ENCODE data around the gene URB1. TPM values are rescaled to one million over a fixed set of nuclear protein-coding genes. Genes with fewer than 3 reads are reported as not detected.

The URB1 gene
- total and polyA plus RNA-seq, 2 donors (not counting 3 experiments of a cell fraction or from before 2014, with no cell fraction given), result 8.0 to 27.3 TPM

GRCh38 chr21:32334980-32335531 lies 57.8 kb downstream of the URB1 start:
- Histone ChIP-seq H3K27me3 (ENCODE audit: control insufficient read depth in 2 of 2, insufficient read depth in 2 of 2, low read length in 2 of 2) (no peaks in the 10 kb centered on the region), H3K9me3 (replicated peaks; ENCODE audit: control insufficient read depth, insufficient read depth, low read length) (no peaks in the 10 kb centered on the region), H3K4me2 (ENCODE audit: insufficient read depth, low read length) (no peak overlapping the region), H3K9me1 (replicated peaks; ENCODE audit: control insufficient read depth, extremely low read depth, insufficient read depth, low read length) (no peaks in the 10 kb centered on the region), H3K9ac (replicated peaks; ENCODE audit: extremely low read depth, insufficient read depth, low read length) (no peak overlapping the region), H4K20me1 (replicated peaks; ENCODE audit: control insufficient read depth, extremely low read depth, insufficient read depth, low read length) (no peaks in the 10 kb centered on the region), H3K4me1 (ENCODE audit: control insufficient read depth, extremely low read depth, insufficient read depth, low read length) (peaks cover 15% of the 10 kb centered on the region), H3K36me3 (ENCODE audit: control insufficient read depth in 2 of 2, extremely low read depth in 1 of 2, insufficient read depth in 2 of 2, low read length in 2 of 2) (peaks cover 15 to 39% of the 10 kb centered on the region in 2 experiments), H3K4me3 (replicated peaks in 1 of 3; ENCODE audit: insufficient read depth in 1 of 3, low read depth in 1 of 3, low read length in 3 of 3) (no peak overlapping the region), H3K27ac (ENCODE audit: insufficient read depth, low read depth, low read length) (no peak overlapping the region), H3K79me2 (ENCODE audit: control insufficient read depth, insufficient read depth, low read length) (no peaks in the 10 kb centered on the region), H2AFZ (ENCODE audit: low read depth, low read length) (no peak overlapping the region)
- POLR2A ChIA-PET, result no interaction called here
- TF ChIP-seq CTCF (IDR thresholded peaks at IDR 0.05; ENCODE audit: extremely low read depth in 1 of 2, insufficient read depth in 1 of 2, low read depth in 1 of 2, low read length in 2 of 2) (no peak), MYC (IDR thresholded peaks at IDR 0.05; ENCODE audit: low read depth, low read length) (no peak), JUN (IDR thresholded peaks at IDR 0.05; ENCODE audit: borderline replicate concordance, insufficient read depth, insufficient read length, low read depth) (no peak), GATA2 (IDR thresholded peaks at IDR 0.05; ENCODE audit: insufficient read depth, insufficient read length, low read depth, low read length) (no peak), FOS (IDR thresholded peaks at IDR 0.05; ENCODE audit: borderline replicate concordance, insufficient read depth, low read length) (no peak), POLR2AphosphoS5 (IDR thresholded peaks at IDR 0.05; ENCODE audit: insufficient read depth, low read depth, low read length) (no peak), POLR2A (IDR thresholded peaks at IDR 0.05; ENCODE audit: low read depth, low read length) (no peak), EZH2 (IDR thresholded peaks at IDR 0.05; ENCODE audit: borderline replicate concordance, low read depth, low read length, severe bottlenecking) (no peak)
- TF ChIP-seq, protein P1, sequence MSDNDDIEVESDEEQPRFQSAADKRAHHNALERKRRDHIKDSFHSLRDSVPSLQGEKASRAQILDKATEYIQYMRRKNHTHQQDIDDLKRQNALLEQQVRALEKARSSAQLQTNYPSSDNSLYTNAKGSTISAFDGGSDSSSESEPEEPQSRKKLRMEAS (IDR thresholded peaks at IDR 0.05; ENCODE audit: insufficient read depth, insufficient read length), result no peak
- intact Hi-C loops (cut with micrococcal nuclease) (no loop called here), dilution Hi-C loops (cut with MboI; ENCODE audit: extremely low pct_ligation_motif_present, low sequenced_read_pairs) (no loop called here)
- FAIRE-seq (no peak), DNase-seq (ENCODE audit: low read depth, low spot score) (no peak)
- no TSS peak for BruUV-seq (replicated peaks)
- CTCF ChIA-PET, result interaction anchor here (1.2 kb wide), 1 partner anchor 266 kb away, joined by 5 read pairs; no protein-coding TSS in a partner anchor

Data from endothelial cell of umbilical vein (primary cell).